SK-MEL-5 (cell line): Measurements from ENCODE around the gene SPDYE2B. TPM values are rescaled to one million over a fixed set of nuclear protein-coding genes. Genes with fewer than 3 reads are reported as not detected.
A peak's percentile ranks its signal among the peaks of the same experiment; 100 is the strongest.
"Not testable (repeated sequence)": the region's sequence is repeated elsewhere in the genome, so short reads cannot be mapped to it uniquely, and the experiment has no call there.

Experiments
- DNase-seq: peaks from one replicate; pipeline ENCODE4 v3.0.0-alpha.2; 2016; ENCODE audit warnings: low read depth, low spot score
- in situ Hi-C: cut with HindIII; loops from 2 replicates; pipeline ENCODE4 v1.10.0; 2016; ENCODE audit warnings: low sequenced_read_pairs, high pct_unique_total_duplicates, low pct_unique_long_range_greater_than_20kb
- small RNA-seq, 2 experiments: library from RNA; depleted of rRNA; stranded (forward); fragments of <200 nt; gene quantifications; one replicate each; pipeline ENCODE3, GENCODE V24; 2014
- total RNA-seq: library from RNA; depleted of rRNA; stranded (reverse); fragments of >200 nt; shearing (Covaris generic); gene quantifications from 2 replicates; pipeline ENCODE4 v1.2.3, GENCODE V29; 2014; rRNA removed

Gene SPDYE2B
- total RNA-seq, 1 experiment from 2014 or later, result not detected

DNA sequence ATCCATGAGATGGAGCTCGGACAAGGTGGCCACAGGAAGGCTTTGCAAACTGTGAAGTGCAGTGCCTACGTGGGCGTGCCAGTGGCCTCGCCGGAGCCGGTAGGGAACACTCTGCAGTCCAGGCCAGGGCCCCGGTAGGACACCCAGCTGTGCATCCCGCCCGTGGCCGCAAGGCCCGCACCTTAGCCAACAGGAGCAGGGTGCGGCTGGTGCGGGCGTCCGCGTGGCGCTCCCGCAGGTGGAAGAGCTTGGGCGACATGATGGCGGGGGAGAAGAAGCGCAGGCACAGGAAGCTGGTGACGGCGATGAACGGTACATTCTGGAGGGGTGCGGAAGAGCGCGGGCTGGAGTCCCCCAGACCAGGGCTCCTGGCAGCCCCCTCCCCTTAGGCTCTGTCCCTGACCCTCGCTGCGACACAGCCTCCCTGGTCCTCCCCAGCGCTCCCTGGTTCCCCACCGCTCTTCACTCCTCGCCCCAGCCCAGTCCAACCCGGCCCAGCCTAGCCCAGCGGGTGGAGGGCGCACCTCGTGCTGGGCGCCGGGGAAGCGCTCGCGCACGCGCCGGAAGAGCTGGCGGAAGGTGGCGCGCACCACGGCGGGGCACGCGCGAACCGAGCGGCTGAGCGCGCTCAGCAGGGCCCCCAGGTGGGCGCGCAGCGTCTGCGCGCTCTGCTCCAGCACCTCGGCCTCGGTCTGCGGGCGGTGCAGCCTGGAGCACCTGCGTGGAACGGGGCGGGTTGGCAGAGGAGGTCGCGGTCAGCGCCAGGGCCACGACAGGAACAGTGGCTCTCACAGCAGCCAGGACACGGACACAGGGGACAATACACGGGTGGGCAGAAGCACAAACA lies 39.5 kb downstream of the SPDYE2B start:
- DNase-seq, in situ Hi-C loops: not testable (repeated sequence)

- DNase-seq, in situ Hi-C loops: not testable (repeated sequence)
Observed at GRCh38 chr7:102690602-102691001, 40.5 kb downstream of the SPDYE2B start.

GRCh38 chr7:102694008-102694407 lies 43.9 kb downstream of the SPDYE2B start:
- in situ Hi-C loops, DNase-seq: not testable (repeated sequence)

- in situ Hi-C loops, DNase-seq: not testable (repeated sequence)
Observed at GRCh38 chr7:102695033-102695552, 45.0 kb downstream of the SPDYE2B start.

GRCh38 chr7:102696009-102696408 lies 45.9 kb downstream of the SPDYE2B start:
- DNase-seq, in situ Hi-C loops: not testable (repeated sequence)

- DNase-seq, result peak; percentile 85
- in situ Hi-C loops, result not testable (repeated sequence)
Observed at GRCh38 chr7:102697642-102698512, 47.8 kb downstream of the SPDYE2B start.

DNA sequence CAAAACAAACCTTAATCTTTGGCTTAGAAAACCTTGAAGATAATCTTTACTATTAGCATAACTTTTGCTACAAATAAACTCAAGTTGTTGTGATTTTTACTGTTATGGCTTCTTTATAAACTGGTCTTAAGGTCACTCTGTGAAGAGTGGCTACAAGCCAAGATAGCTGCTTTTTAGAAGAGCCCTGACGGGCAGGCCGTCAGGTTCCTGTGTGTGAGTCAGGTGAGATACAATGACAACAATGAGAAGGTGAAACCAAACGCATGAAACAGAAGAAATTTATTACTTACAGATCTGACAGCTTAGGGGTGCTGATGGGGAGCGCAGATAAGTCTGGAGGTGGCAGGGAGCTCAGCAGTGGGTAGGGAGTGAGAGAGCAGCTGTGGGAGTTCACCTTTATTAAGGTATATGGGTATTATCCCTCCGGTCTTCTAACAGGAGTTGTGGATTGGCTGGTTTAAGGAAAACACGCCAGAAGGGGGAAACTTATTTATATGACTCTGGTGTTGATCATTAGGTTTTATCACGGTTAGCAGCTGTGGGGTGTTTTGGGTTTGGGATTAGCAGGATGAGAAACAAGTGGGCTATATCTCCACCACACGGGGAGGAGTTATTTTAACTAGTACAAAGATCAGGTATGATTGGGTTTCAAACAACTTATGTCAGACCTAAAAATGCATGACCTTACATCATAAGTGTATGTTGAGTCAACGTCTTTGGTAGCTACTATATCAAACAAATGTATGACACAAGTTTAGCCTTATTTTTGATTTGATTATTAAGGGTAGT lies 49.0 kb downstream of the SPDYE2B start:
- DNase-seq, in situ Hi-C loops: not testable (repeated sequence)

Small RNAs within 50 kb of the gene (small RNA-seq; reads per million reads assigned to genes)
- gene AC105052.3 (0 reads per million in 2 experiments), gene UPK3BL1 (0 reads per million in 2 experiments)

Other genes with a start within 250 kb of the SPDYE2B start
- 21.4 and 22.3 TPM in 2 replicates for gene ORAI2, start 216.7 kb upstream of the SPDYE2B start, total RNA-seq
- gene ALKBH4, start 185.5 kb upstream of the SPDYE2B start, total RNA-seq, result 17.9 and 19.5 TPM in 2 replicates
- gene LRWD1, start 185.3 kb upstream of the SPDYE2B start, total RNA-seq, result 33.3 and 37.2 TPM in 2 replicates
- gene POLR2J, start 171.4 kb upstream of the SPDYE2B start, total RNA-seq, result 81.3 and 105 TPM in 2 replicates
- gene RASA4B, start 132.5 kb upstream of the SPDYE2B start, total RNA-seq, result 1.1 and 2.7 TPM in 2 replicates
- 1.8 and 2.3 TPM in 2 replicates for gene UPK3BL2, start 106.6 kb upstream of the SPDYE2B start, total RNA-seq
- gene SPDYE2, start 99.1 kb upstream of the SPDYE2B start, total RNA-seq, result not detected in 2 replicates
- 15.2 and 16.2 TPM in 2 replicates for gene POLR2J3, start 77.7 kb upstream of the SPDYE2B start, total RNA-seq
- 0.61 and 1.2 TPM in 2 replicates for gene RASA4, start 33.6 kb upstream of the SPDYE2B start, total RNA-seq
- 5.6 and 7.8 TPM in 2 replicates for gene UPK3BL1, start 7.5 kb upstream of the SPDYE2B start, total RNA-seq
- gene POLR2J2, start 21.3 kb downstream of the SPDYE2B start, total RNA-seq, result 2.4 and 2.5 TPM in 2 replicates
- 12.3 and 12.5 TPM in 2 replicates for gene FAM185A, start 98.7 kb downstream of the SPDYE2B start, total RNA-seq